ENCODE measurements around the gene CD52. TPM values are rescaled to one million over a fixed set of nuclear protein-coding genes. Genes with fewer than 3 reads are reported as not detected.

Gene CD52
- polyA plus RNA-seq, 1 donor (not counting 4 experiments of a cell fraction or from before 2014, with no cell fraction given) = 0.22 TPM

GRCh38 chr1:26353976-26354820, 36.4 kb downstream of the CD52 start, which contains the start of gene CRYBG2:
Gene CRYBG2 (minus strand): TSS chr1:26354130. CDS start chr1:26346657, 7,473 bp downstream.
- Histone ChIP-seq H3K4me1 (ENCODE audit: control insufficient read depth, extremely low read depth, insufficient read depth, low read length) (peaks cover 68% of the 10 kb centered on the region), H4K20me1 (ENCODE audit: control insufficient read depth, extremely low read depth, insufficient read depth, low read length) (no peaks in the 10 kb centered on the region), H3K4me3 (ENCODE audit: control insufficient read depth in 2 of 3, extremely low read depth in 1 of 3, insufficient read depth in 2 of 3, low read depth in 1 of 3, low read length in 3 of 3) (peak within 1 kb of the TSS; percentile 51 to 67 (median 60)), H3K9me3 (ENCODE audit: control insufficient read depth, low read depth, low read length) (no peaks in the 10 kb centered on the region), H3K79me2 (ENCODE audit: control insufficient read depth, insufficient read depth, low read length) (no peaks in the 10 kb centered on the region), H3K9me1 (ENCODE audit: control insufficient read depth, extremely low read depth, insufficient read depth, low read length) (peaks cover 3% of the 10 kb centered on the region), H3K4me2 (ENCODE audit: control insufficient read depth, extremely low read depth, insufficient read depth, low read depth, low read length) (peak within 1 kb of the TSS; percentile 90), H2AFZ (ENCODE audit: control insufficient read depth, low read length) (peak within 1 kb of the TSS; percentile 60), H3K9ac (ENCODE audit: control insufficient read depth, extremely low read depth, insufficient read depth, low read length) (peak within 1 kb of the TSS; percentile 85), H3K27me3 (ENCODE audit: control insufficient read depth, extremely low read depth, insufficient read depth, low read length) (no peaks in the 10 kb centered on the region), H3K36me3 (ENCODE audit: control insufficient read depth in 2 of 2, extremely low read depth in 1 of 2, insufficient read depth in 2 of 2, low read length in 2 of 2) (no peaks in the 10 kb centered on the region), H3K27ac (ENCODE audit: control insufficient read depth, insufficient read depth, low read length) (peak within 1 kb of the TSS; percentile 96)
- TF ChIP-seq EZH2 (IDR thresholded peaks at IDR 0.05; ENCODE audit: low read length) (no peak), CTCF (optimal IDR thresholded peaks at IDR 0.05 in 1 of 3, IDR thresholded peaks at IDR 0.05 in 1 of 3, conservative IDR thresholded peaks at IDR 0.05 in 1 of 3; ENCODE audit: extremely low read depth in 1 of 3, insufficient read depth in 2 of 3, low read length in 3 of 3) (no peak)
- dilution Hi-C loops (cut with MboI; ENCODE audit: extremely low pct_ligation_motif_present, low sequenced_read_pairs) = no loop called here
- DNase-seq (ENCODE audit: low read depth, low spot score) = no peak
- no peak for FAIRE-seq

GRCh38 chr1:26354972-26355371, 37.2 kb downstream of the CD52 start:
- Histone ChIP-seq H3K27me3 (ENCODE audit: control insufficient read depth, extremely low read depth, insufficient read depth, low read length) (no peaks in the 10 kb centered on the region), H4K20me1 (ENCODE audit: control insufficient read depth, extremely low read depth, insufficient read depth, low read length) (no peaks in the 10 kb centered on the region), H2AFZ (ENCODE audit: control insufficient read depth, low read length) (no peak overlapping the region), H3K79me2 (ENCODE audit: control insufficient read depth, insufficient read depth, low read length) (no peaks in the 10 kb centered on the region), H3K4me3 (ENCODE audit: control insufficient read depth in 2 of 3, extremely low read depth in 1 of 3, insufficient read depth in 2 of 3, low read depth in 1 of 3, low read length in 3 of 3) (no peak overlapping the region), H3K9me1 (ENCODE audit: control insufficient read depth, extremely low read depth, insufficient read depth, low read length) (peaks cover 3% of the 10 kb centered on the region), H3K4me2 (ENCODE audit: control insufficient read depth, extremely low read depth, insufficient read depth, low read depth, low read length) (no peak overlapping the region), H3K4me1 (ENCODE audit: control insufficient read depth, extremely low read depth, insufficient read depth, low read length) (peaks cover 68% of the 10 kb centered on the region), H3K36me3 (ENCODE audit: control insufficient read depth in 2 of 2, extremely low read depth in 1 of 2, insufficient read depth in 2 of 2, low read length in 2 of 2) (no peaks in the 10 kb centered on the region), H3K9ac (ENCODE audit: control insufficient read depth, extremely low read depth, insufficient read depth, low read length) (no peak overlapping the region), H3K27ac (ENCODE audit: control insufficient read depth, insufficient read depth, low read length) (no peak overlapping the region), H3K9me3 (ENCODE audit: control insufficient read depth, low read depth, low read length) (no peaks in the 10 kb centered on the region)
- FAIRE-seq (no peak), DNase-seq (ENCODE audit: low read depth, low spot score) (no peak)
- dilution Hi-C loops (cut with MboI; ENCODE audit: extremely low pct_ligation_motif_present, low sequenced_read_pairs) = no loop called here
- TF ChIP-seq CTCF (optimal IDR thresholded peaks at IDR 0.05 in 1 of 3, IDR thresholded peaks at IDR 0.05 in 1 of 3, conservative IDR thresholded peaks at IDR 0.05 in 1 of 3; ENCODE audit: extremely low read depth in 1 of 3, insufficient read depth in 2 of 3, low read length in 3 of 3) = no peak
- no peak for TF ChIP-seq EZH2 (IDR thresholded peaks at IDR 0.05; ENCODE audit: low read length)
